Measurements from ENCODE around the gene NEMP1.

Gene NEMP1

GRCh38 chr12:57072661-57073060 is 5.9 kb downstream of the NEMP1 start:
- Histone ChIP-seq H2BK5ac (ENCODE audit: low read length) (no peak overlapping the region), H3K4ac (ENCODE audit: low read depth, low read length) (no peak overlapping the region), H3K9ac (ENCODE audit: low read length) (no peak overlapping the region), H2AK5ac (ENCODE audit: low read length) (no peak overlapping the region), H4K8ac (ENCODE audit: low read depth, low read length) (no peak overlapping the region), H2BK120ac (ENCODE audit: low read depth, low read length) (no peak overlapping the region), H3K79me2 (ENCODE audit: control insufficient read depth, insufficient read depth, low read length) (peaks cover 2% of the 10 kb centered on the region), H3K4me1 (ENCODE audit: control insufficient read depth, low read depth, low read length) (no peaks in the 10 kb centered on the region), H3K4me3 (ENCODE audit: low read length) (no peak overlapping the region), H3K4me2 (ENCODE audit: low read length) (no peak overlapping the region), H4K5ac (ENCODE audit: low read length) (no peak overlapping the region), H3K23ac (ENCODE audit: low read length) (no peak overlapping the region), H3K79me1 (ENCODE audit: low read length) (peaks cover 2% of the 10 kb centered on the region), H3K18ac (ENCODE audit: low read length) (no peak overlapping the region), H3K56ac (ENCODE audit: low read length) (no peak overlapping the region), H3K27me3 (ENCODE audit: insufficient read depth, low read length, poor library complexity) (no peaks in the 10 kb centered on the region), H2BK15ac (replicated peaks; ENCODE audit: low read depth) (no peak overlapping the region), H3K36me3 (ENCODE audit: control insufficient read depth, insufficient read depth, low read length) (no peaks in the 10 kb centered on the region), H3K27ac (ENCODE audit: low read depth, low read length) (no peak overlapping the region)
- no peak for DNase-seq
- no CpG with 5 or more reads among the region's 2 CpGs for whole genome bisulfite sequencing (ENCODE audit: extremely low coverage, insufficient coverage, low lambda C conversion rate)

GRCh38 chr12:57069523-57069922 is 9.1 kb downstream of the NEMP1 start:
- no peak overlapping the region for H3K4me3 ChIP-seq (ENCODE audit: low read length)
- no CpG with 5 or more reads among the region's 3 CpGs for WGBS (ENCODE audit: extremely low coverage, insufficient coverage, low lambda C conversion rate)

GRCh38 chr12:57066245-57066644 is 12.3 kb downstream of the NEMP1 start:
- Histone ChIP-seq H2BK5ac (ENCODE audit: low read length) (no peak overlapping the region), H2AK5ac (ENCODE audit: low read length) (no peak overlapping the region), H4K8ac (ENCODE audit: low read depth, low read length) (no peak overlapping the region), H3K4me1 (ENCODE audit: control insufficient read depth, low read depth, low read length) (no peaks in the 10 kb centered on the region), H3K23ac (ENCODE audit: low read length) (no peak overlapping the region), H3K18ac (ENCODE audit: low read length) (no peak overlapping the region), H3K27me3 (ENCODE audit: insufficient read depth, low read length, poor library complexity) (no peaks in the 10 kb centered on the region), H3K4me3 (ENCODE audit: low read length) (no peak overlapping the region), H3K27ac (ENCODE audit: low read depth, low read length) (no peak overlapping the region), H3K79me1 (ENCODE audit: low read length) (no peaks in the 10 kb centered on the region), H3K9ac (ENCODE audit: low read length) (no peak overlapping the region), H3K4ac (ENCODE audit: low read depth, low read length) (no peak overlapping the region), H3K4me2 (ENCODE audit: low read length) (no peak overlapping the region), H3K36me3 (ENCODE audit: control insufficient read depth, insufficient read depth, low read length) (peaks cover 2% of the 10 kb centered on the region), H3K79me2 (ENCODE audit: control insufficient read depth, insufficient read depth, low read length) (no peaks in the 10 kb centered on the region), H4K5ac (ENCODE audit: low read length) (no peak overlapping the region), H3K56ac (ENCODE audit: low read length) (no peak overlapping the region), H2BK15ac (replicated peaks; ENCODE audit: low read depth) (no peak overlapping the region), H2BK120ac (ENCODE audit: low read depth, low read length) (no peak overlapping the region)
- WGBS (ENCODE audit: extremely low coverage, insufficient coverage, low lambda C conversion rate) = no CpG with 5 or more reads among the region's 2 CpGs
- no peak for DNase-seq

More at GRCh38 chr12:57069523-57069922, 9.1 kb downstream of the NEMP1 start:
- no peaks in the 10 kb centered on the region for H3K36me3 ChIP-seq (ENCODE audit: control insufficient read depth, insufficient read depth, low read length)
- no peak overlapping the region for H3K4me2 ChIP-seq (ENCODE audit: low read length)
- H3K27me3 ChIP-seq (ENCODE audit: insufficient read depth, low read length, poor library complexity) = no peaks in the 10 kb centered on the region
- H3K4me1 ChIP-seq (ENCODE audit: control insufficient read depth, low read depth, low read length) = no peaks in the 10 kb centered on the region
- no peak overlapping the region for H3K27ac ChIP-seq (ENCODE audit: low read depth, low read length)
- no peak overlapping the region for H4K5ac ChIP-seq (ENCODE audit: low read length)
- no peak overlapping the region for H3K4ac ChIP-seq (ENCODE audit: low read depth, low read length)
- DNase-seq = peak; percentile 86
- no peak overlapping the region for H3K9ac ChIP-seq (ENCODE audit: low read length)
- H3K79me2 ChIP-seq (ENCODE audit: control insufficient read depth, insufficient read depth, low read length) = no peaks in the 10 kb centered on the region
- no peak overlapping the region for H2BK120ac ChIP-seq (ENCODE audit: low read depth, low read length)
- no peak overlapping the region for H3K56ac ChIP-seq (ENCODE audit: low read length)
- H2BK5ac ChIP-seq (ENCODE audit: low read length) = no peak overlapping the region
- H4K8ac ChIP-seq (ENCODE audit: low read depth, low read length) = no peak overlapping the region
- H3K18ac ChIP-seq (ENCODE audit: low read length) = no peak overlapping the region
- H2AK5ac ChIP-seq (ENCODE audit: low read length) = no peak overlapping the region
- no peak overlapping the region for H3K23ac ChIP-seq (ENCODE audit: low read length)
- H3K79me1 ChIP-seq (ENCODE audit: low read length) = no peaks in the 10 kb centered on the region
- H2BK15ac ChIP-seq (replicated peaks; ENCODE audit: low read depth) = no peak overlapping the region

GRCh38 chr12:57063991-57064685 is 14.5 kb downstream of the NEMP1 start:
- no peak overlapping the region for H4K5ac ChIP-seq (ENCODE audit: low read length)
- no peak overlapping the region for H2BK120ac ChIP-seq (ENCODE audit: low read depth, low read length)
- no peak overlapping the region for H2AK5ac ChIP-seq (ENCODE audit: low read length)
- H3K9ac ChIP-seq (ENCODE audit: low read length) = no peak overlapping the region
- H3K4ac ChIP-seq (ENCODE audit: low read depth, low read length) = no peak overlapping the region
- no peak overlapping the region for H3K4me3 ChIP-seq (ENCODE audit: low read length)
- no peak overlapping the region for H2BK5ac ChIP-seq (ENCODE audit: low read length)
- no peaks in the 10 kb centered on the region for H3K79me2 ChIP-seq (ENCODE audit: control insufficient read depth, insufficient read depth, low read length)
- H3K18ac ChIP-seq (ENCODE audit: low read length) = no peak overlapping the region
- H3K4me2 ChIP-seq (ENCODE audit: low read length) = no peak overlapping the region
- H3K27ac ChIP-seq (ENCODE audit: low read depth, low read length) = no peak overlapping the region
- H3K27me3 ChIP-seq (ENCODE audit: insufficient read depth, low read length, poor library complexity) = no peaks in the 10 kb centered on the region
- H4K8ac ChIP-seq (ENCODE audit: low read depth, low read length) = no peak overlapping the region
- peaks cover 11% of the 10 kb centered on the region for H3K36me3 ChIP-seq (ENCODE audit: control insufficient read depth, insufficient read depth, low read length)
- WGBS (ENCODE audit: extremely low coverage, insufficient coverage, low lambda C conversion rate) = no CpG with 5 or more reads among the region's 5 CpGs
- no peaks in the 10 kb centered on the region for H3K79me1 ChIP-seq (ENCODE audit: low read length)
- H3K23ac ChIP-seq (ENCODE audit: low read length) = no peak overlapping the region
- no peak overlapping the region for H3K56ac ChIP-seq (ENCODE audit: low read length)
- H3K4me1 ChIP-seq (ENCODE audit: control insufficient read depth, low read depth, low read length) = no peaks in the 10 kb centered on the region
- no peak overlapping the region for H2BK15ac ChIP-seq (replicated peaks; ENCODE audit: low read depth)
- DNase-seq = no peak

GRCh38 chr12:57058454-57058853 is 20.1 kb downstream of the NEMP1 start:
- no peak overlapping the region for H4K5ac ChIP-seq (ENCODE audit: low read length)
- no peak overlapping the region for H3K4me2 ChIP-seq (ENCODE audit: low read length)
- no peaks in the 10 kb centered on the region for H3K4me1 ChIP-seq (ENCODE audit: control insufficient read depth, low read depth, low read length)
- H3K79me1 ChIP-seq (ENCODE audit: low read length) = no peaks in the 10 kb centered on the region
- H2BK15ac ChIP-seq (replicated peaks; ENCODE audit: low read depth) = no peak overlapping the region
- H3K23ac ChIP-seq (ENCODE audit: low read length) = no peak overlapping the region
- no peaks in the 10 kb centered on the region for H3K79me2 ChIP-seq (ENCODE audit: control insufficient read depth, insufficient read depth, low read length)
- no peak overlapping the region for H3K4me3 ChIP-seq (ENCODE audit: low read length)
- H3K18ac ChIP-seq (ENCODE audit: low read length) = no peak overlapping the region
- H3K56ac ChIP-seq (ENCODE audit: low read length) = no peak overlapping the region
- H3K36me3 ChIP-seq (ENCODE audit: control insufficient read depth, insufficient read depth, low read length) = peaks cover 16% of the 10 kb centered on the region
- no peak overlapping the region for H2AK5ac ChIP-seq (ENCODE audit: low read length)
- no peak overlapping the region for H3K27ac ChIP-seq (ENCODE audit: low read depth, low read length)
- no peak overlapping the region for H2BK120ac ChIP-seq (ENCODE audit: low read depth, low read length)
- DNase-seq = no peak
- H3K9ac ChIP-seq (ENCODE audit: low read length) = no peak overlapping the region
- H2BK5ac ChIP-seq (ENCODE audit: low read length) = no peak overlapping the region
- no peak overlapping the region for H4K8ac ChIP-seq (ENCODE audit: low read depth, low read length)
- no CpG with 5 or more reads among the region's 1 CpG for WGBS (ENCODE audit: extremely low coverage, insufficient coverage, low lambda C conversion rate)
- H3K4ac ChIP-seq (ENCODE audit: low read depth, low read length) = no peak overlapping the region
- no peaks in the 10 kb centered on the region for H3K27me3 ChIP-seq (ENCODE audit: insufficient read depth, low read length, poor library complexity)

Data from mesendoderm (in vitro differentiated cells).